GM21619 (cell line): Measurements from ENCODE around the gene XPR1.

Source experiments
- ATAC-seq: cut with Tn5 transposase; IDR thresholded peaks from one replicate; pipeline ENCODE4 v1.9.1; 2021; ENCODE audit not compliant: unreplicated experiment

The XPR1 gene

DNA sequence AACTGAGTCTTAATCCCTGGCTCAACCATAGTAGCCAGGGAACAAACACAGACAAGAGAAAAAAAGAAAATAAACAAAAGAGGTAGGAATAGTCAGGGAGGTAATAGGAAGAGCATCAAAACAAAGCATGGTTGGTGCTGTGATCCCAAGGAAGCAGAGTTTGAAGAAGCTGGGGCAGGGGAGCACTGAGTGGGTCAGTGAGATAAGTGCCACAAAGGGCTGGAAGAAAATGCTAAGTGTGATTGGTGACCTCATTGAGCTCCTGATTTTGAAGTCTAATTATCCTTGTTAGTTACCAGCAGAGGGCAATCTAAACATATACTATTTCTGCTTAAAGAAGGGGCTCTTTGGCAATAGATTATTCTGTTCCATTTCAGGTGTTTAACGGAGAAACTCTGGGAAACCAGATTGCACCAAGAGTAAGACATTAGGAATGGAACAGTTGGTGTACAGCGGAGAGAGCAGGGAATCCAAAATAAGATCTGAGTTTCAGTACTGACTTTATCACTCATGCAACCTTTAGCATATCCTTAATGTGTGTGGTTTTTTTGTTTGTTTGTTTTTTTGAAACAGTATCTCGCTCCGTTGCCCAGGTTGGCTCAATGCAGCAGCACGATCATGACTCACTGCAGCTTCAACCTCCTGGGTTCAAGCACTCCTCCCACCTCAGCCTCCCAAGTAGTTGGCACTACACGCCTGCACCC lies 250.1 kb downstream of the XPR1 start:
- ATAC-seq, result no peak

DNA sequence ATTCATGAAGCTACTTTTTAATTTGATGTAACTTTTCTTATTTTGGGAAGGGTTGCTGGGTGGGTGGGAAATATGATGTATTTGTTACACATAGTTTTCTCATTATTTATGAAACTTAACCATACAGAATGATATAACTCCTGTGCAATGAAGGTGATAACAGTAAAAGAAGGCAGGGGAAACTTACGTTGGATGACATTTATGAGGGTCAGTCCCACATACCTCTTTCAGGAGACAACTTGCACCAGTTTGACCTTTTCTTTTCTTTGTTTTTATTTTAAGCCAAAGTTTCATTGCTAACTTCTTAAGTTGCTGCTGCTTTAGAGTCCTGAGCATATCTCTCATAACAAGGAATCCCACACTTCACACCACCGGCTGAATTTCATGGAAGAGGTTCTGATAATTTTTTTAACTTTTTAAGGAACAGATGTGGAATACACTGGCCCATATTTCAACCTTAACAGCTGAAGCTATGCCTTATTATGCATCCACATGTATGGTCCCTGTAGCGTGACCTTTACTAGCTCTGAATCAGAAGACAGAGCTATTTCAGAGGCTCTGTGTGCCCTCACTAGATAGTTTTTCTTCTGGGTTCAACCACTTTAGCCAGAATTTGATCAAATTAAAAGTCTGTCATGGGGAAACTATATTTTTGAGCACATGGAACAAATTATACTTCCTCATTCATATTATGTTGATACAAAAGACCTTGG lies 252.9 kb downstream of the XPR1 start:
- ATAC-seq, result no peak

DNA sequence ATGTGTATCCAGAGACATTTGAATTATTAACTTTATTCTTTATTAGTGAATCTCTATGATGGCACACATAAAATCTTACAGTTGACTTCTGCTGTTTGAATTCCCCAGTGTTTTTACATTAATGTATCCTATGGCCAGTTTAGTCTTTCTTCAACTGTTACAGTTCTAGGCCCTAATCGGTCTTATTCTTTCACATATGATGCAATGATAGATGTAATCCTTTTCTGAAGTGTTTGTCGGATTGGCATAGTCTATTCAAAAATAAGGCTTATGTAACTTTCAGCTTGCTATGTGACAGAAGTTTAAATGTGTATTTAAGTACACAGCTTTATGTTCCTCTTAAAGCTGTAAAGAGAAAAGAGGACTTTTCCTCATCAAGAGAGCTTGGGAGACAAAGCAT lies 254.5 kb downstream of the XPR1 start:
- ATAC-seq, result no peak

DNA sequence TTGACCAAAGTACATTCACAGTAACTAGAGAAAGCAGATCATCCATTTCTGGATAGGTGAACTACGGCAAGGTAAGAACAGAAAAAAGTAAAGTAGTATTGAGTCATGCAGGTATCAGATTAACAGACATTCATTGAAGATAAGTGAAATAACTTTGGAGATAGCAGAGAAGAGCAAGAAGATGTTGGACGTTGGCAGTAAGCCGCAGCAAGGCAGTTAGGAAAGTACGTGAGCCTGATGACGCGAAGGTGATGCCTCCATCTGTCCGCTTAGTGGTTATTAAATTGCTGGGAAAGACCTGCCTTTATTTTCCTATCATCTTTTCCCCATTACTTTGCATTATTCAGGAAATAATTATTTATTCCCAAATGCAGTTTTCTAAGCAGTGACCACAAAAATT lies 256.0 kb downstream of the XPR1 start:
- no peak for ATAC-seq

DNA sequence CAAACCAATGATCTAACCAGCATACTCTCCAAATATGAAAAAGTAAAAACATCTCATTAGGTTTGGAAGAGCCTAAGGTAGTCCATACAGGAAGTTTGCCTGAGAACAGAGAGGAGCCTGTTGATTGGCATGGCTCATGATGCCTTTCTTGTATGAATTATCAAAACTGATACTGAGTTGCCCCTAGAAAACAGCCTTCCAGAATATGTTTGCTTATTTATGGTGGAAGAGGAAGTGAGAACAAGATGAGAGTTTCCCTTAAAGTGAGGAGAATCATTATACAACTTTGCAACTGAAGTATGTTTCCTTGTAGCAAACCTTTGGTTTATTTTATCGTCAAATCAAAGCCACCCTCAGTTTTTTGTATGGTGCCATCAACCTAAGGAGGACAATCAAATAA lies 257.0 kb downstream of the XPR1 start:
- peak; percentile 87 for ATAC-seq

DNA sequence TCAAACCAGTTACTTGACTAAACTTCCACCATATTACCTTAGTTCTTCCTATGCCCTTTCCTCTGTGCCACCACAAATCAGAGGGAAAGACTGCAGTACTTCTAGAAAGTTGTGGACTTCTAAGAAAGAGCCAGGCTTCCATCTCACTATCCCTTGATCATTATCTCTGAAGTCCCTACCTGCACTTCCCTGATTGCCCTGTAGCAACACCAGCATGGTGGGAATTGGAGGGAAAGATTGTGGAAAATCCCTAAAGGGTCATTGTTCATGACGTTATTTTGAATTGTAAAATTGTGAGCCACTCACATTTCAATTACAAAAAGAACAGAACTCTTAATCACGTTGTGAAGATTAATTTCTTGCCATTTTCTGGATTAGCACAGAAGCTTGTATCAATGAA lies 257.5 kb downstream of the XPR1 start:
- no peak for ATAC-seq

DNA sequence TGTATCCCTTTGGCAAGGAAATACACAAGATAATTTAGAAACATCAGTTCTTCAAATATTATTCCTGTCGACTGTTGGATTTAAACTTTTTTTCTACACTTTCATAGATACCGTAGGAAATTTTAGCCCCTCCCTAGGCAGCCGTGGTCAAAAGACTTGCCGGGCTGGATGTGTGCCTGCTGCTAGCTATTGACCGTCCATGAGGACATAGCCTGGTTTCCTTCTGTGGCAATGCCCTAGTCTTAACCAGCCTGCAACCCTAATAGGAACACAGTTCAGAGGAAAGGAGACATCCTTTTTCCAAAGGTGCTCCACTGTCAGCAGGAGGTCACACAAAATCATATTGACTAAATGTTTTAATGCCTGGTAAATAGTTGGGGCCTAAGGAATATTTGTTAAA lies 260.4 kb downstream of the XPR1 start:
- ATAC-seq, result no peak

DNA sequence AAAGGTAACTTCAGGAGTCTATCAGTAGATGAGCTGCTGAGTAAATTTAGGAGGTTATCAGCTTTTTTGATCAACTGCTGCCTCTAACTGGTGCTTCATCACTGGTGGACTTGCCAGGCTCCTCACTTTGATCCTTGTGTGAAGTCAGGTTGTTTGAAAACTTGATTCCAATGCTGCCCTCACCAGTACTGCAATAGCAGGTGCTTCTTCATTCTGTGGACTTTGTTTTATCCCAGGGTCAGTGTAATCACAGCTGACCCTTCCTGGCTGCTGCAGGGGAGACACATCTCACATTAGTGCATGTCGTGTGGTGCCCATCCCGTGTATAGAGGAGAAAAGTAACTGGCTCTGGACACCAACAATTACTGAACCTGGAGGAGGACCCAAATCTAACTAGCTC lies 260.9 kb downstream of the XPR1 start:
- ATAC-seq, result no peak

DNA sequence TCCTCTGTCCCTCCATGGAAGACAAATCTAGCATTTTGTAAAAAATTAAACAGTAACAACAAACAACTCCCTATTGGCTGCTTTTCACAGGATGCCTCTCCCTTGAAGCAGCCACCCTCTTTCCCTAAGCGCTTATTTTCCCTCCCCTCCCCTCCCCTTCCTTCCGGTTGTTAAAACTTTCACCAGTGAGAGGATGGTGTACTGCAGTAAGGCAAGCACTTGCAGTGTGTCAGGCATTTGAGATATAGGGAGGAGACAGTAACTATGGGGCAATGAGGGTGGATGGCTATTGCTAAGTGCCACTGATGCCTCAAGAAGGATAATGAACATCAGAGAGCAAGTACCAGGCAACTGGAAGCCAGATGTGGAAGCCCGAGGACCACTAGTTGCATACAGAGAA lies 261.8 kb downstream of the XPR1 start:
- ATAC-seq, result no peak

DNA sequence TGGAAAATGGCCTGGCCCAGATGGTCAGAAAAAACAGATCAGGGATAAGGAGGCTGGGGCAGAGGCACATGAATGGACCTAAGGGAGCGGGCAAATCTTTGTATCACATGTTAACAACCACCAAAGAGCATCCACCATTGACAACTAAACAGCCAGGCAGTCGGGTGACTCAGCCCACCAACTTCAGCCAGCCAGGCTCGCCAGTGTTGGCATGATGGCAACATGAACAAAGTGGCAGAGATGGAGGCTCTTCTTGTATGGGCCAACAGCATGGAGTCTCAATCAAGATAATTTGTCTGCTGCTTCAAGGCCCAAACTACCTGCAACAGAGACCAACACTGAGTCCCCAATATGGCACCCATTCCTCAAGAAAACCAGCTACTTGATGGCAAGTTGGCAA lies 264.3 kb downstream of the XPR1 start:
- ATAC-seq, result no peak

DNA sequence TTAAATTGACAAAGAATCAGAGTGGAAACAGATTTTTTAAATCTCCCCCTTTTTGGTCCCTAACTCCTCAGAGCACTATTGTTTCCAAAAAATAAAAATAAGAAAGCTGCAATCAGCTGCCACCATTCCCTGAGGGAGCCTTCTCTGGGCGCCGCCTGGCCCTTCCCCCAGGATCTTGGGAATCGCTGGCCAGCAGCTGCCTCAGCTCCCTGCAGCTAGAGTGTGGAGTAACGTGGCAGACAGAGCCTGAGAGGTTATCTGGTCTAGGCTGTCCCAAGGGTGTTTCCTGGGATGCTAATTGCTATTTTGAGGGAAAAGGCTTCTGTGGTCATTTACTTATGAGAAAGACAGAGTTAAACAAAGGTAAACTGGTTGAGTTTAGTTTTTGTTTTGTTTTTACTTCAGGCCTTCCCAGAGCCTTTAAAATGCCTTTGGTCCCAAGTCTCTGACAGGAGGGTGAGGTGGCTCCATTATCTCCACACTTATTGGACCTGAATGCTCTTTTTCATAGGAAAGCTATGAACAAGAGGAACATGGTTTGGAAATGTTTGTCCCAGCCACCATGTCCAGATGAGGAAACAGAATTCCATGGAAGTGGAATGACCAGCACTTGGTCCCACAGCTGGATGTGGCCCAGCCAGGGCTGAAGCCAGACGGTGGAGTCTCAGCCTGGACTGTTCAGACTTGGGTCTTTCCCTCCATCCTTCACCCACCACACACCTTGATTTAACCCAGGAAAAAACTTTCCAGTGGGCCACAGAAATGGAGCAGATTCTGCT lies 266.8 kb downstream of the XPR1 start:
- no peak for ATAC-seq

DNA sequence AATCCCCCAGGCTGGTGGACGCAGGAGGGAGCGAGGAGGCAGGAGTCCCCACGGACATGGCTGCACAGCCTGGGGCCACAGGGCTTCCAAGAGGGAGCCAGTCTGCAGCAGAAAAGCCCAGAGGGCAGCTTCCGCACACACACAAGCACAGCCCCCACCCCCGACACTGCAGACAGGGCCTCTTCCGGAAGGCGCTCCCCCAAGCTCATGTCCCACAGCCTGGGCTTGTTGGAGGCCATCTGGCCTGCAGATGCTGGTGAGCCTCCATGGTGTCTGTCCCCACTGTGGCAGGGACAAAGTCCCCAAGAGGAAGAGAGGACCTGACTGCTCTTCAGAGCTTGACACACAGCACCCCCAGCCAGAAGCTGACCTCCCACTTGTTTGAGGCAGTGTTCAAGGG lies 267.4 kb downstream of the XPR1 start:
- no peak for ATAC-seq

DNA sequence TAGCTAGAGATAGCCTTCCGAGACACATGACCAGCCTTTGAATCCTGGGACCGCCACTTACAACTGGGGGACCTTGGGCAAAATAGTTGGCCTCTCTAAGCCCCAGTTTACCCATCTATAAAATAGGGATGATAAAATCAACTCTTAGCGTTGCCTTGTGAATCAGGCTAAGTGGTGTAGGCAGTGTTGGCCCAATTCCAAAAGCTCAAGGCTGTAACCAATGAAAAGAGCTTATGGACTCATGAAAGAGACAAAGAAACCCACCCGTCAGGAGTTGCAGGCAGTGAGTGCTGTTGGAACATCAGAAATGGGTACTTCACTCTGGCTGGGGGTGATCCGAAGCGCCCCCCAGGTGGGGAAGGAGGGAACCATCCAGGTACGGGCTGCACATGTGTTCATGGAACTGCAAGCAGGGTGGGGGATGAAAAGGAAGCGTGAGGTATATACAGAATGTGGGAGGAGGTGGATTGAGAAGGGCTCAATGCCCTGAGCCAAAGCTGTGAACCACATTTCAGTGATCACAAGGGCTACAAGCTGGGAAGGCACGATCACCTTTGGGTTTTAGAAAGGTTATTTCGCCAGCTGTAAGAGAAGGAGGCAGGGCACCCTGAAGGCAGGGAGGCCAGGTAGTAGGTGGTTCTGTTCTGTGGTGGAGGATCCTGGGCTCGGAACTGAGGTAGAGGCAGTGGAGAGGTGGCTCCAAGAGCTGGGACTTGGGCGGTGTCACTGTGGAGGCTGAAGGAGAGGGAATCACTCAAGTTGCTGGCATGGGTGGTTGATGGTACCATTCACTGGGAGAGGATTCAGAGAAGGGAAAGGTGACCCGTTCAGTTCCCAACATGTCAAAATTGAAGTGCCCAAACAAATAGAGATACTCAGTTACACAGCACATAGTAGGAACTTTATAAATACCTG lies 269.5 kb downstream of the XPR1 start:
- ATAC-seq, result no peak

DNA sequence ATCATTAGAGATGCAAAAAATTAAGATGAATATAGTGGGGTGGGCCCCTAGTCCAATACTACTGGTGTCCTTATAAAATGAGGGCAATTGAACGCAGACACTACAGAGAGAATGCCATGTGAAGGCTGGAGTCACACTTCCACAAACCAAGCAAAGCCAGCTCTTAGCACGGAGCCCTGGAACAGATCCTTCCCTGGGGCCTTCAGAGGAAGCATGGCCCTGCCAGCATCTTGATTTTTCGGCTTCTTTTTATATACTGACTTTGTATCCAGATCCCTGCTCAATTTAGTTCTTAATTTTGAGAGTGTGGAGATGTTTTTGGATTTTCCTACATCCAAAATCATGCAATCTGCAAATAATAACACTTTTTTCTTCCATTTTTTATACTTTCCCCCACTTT lies 270.7 kb downstream of the XPR1 start:
- ATAC-seq, result no peak

DNA sequence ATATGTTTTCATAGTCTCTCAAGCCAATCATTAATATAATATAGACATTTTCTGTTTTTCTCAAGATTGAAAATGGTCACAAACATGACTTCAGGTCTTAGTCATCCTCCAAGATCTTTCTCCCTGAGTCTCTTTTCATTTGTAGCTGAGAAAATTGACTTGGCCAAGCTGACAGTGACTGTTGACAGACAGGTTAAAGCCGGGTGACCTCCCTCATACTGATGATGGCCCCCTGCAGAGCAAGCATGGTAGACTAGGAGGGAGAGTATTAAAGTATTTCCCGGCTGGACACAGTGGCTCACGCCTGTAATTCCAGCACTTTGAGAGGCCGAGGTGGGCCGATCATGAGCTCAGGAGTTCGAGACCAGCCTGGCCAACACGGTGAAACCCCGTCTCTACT lies 274.1 kb downstream of the XPR1 start:
- no peak for ATAC-seq

DNA sequence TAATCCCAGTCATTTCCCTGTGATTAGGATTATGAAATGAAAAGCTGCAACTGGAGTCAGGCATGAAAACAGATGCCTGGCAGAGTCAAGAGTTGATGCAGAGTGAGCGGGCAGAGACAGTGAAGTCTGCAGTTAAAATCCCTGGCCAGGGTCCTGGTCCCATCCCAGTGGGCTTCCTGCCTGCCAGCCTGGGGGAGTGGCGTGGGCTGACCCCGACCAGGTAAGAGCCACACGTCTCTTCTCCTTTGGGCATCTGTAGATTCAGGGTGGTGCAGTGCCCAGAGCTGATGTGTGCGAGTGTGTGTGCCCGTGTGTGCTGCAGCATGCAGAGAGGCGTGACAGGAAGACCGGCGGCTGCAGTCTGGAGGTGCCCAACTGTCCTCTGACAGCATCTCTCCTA lies 274.7 kb downstream of the XPR1 start:
- no peak for ATAC-seq

DNA sequence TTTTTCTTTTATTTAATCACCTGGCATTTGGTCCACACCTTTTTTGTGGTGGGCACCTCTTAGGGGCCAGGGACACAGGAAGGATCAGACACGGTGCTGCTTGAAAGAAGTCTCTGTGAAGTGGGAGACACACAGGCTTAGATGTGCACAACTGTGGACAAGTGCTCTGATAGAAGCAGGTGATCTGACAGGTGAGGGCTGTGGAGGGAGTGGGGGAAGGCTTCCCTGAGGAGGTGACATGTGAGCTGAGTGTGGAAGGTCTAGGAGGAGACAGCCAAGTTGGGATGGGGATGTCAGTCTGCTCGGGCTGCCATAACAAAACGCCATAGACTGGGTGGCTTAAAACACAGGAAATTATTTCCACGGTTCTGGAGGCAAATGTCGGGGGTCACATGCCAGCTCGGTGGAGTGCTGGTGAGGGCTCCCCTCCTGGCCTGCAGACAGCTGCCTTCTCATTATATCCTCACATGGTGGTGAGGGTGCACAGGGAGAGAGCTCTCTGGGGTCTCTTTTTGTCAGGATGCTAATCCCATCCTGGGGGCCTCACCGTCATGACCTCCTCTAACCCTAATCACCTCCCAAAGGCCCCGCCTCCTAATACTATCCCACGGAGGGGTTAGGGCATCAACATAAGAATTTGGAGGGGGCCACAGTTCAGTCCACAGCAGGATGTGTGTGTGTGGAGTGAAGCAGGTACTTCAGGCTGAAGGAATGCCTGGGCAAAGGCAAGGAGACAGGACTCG lies 275.7 kb downstream of the XPR1 start:
- ATAC-seq, result no peak

DNA sequence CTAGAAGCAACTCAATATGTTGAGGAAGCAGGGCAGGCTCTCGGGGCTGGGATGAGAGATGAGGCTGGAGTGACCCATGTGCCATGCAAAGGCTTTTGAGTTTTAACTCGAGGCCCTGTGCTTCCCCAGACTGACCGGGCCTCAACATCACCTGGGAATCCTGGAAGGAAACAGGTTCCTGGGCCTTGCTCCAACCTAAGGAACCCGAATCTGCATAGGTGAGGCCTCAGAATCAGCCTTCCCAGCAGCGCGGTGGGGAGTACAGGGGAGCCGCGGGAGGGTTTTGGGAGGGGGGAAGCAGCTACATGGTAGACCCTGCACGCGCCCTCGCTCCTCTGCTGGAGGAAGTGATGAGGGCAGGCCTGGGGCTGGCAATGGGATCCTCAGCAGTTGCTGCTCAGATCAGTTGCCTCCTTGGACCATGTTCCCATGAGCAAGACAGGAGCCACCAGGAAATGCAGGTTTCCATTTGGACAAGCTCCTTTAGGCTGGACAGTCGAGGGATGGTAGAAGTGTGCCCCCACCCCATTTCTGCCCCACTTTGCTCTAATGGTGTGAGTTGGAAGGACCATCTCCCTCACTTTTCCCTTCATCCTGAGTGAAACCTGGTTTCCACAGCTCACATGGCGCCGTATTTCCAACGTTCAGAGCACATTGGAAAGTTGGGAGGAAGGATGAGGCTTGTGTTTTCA lies 276.4 kb downstream of the XPR1 start:
- no peak for ATAC-seq

DNA sequence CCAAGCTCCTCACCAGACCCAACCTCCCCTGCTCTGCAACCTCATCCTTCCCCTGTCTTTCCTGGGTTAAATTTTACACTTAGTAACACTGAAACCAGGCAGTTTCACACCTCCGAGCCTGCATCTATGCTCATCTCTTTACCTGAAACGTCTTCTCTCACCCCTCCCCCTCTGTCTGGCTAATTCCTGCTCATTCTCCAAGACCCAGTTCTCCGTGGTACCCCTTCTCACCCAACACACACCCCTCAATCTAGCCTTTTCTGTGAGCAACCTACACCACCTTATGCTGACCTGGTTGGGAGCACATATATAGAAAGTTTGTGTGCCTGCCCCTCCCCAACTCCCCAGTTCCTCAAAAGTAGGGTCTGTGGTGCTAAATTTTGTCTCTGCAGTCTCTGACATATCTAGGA lies 277.2 kb downstream of the XPR1 start:
- ATAC-seq, result peak; percentile 37

DNA sequence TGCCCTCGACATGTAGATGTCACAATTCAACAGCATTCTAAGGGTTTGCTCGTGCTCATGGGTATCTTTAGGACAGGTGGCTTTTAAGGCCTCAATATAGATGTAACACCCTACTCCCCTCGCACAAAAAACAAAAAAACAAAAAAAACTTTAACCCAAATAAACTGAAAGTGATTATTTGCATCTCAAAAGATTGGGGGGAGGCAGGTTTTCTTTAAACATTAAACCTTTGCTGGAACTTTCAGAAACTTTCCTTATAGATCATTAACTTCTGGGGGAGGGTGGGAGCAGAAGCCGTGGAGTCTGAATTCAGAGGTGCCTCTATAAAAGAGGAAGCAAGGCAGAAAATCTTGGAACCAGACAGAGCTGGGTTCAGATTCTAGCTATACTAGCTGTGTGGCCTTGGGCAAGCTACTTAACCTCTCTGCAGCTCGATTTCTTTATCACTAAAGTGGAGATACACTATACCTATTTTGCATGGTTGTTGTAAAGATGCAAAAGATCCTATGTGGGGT lies 277.7 kb downstream of the XPR1 start:
- ATAC-seq, result peak; percentile 44
